CD4-positive, alpha-beta T cell treated with Interleukin-15 for 1 hour (primary cell): ENCODE data around the gene TRIM25.

ENCODE experiments used
- DNase-seq: peaks from one replicate; pipeline ENCODE4 v3.0.0-alpha.2; 2020

The TRIM25 gene

DNA sequence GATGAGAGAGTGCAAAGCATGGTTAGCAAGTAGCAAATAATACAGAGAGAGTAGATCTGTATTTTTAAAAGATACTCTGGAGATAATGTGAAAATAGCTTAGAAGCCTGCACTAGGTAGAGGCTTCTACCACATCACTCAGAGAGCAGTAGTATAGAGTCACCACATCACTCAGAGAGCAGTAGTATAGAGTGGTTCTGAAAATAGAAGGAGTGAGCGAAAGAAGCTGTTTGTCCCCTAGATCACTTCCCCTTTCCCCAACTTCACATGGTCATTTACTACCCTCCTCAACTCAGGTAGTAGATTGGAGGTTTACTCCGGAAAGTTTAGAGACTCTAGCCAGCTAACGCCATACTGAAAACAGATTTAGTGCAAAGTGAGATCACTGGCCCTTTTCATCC, 62.8 kb downstream of the TRIM25 start:
- no peak for DNase-seq

DNA sequence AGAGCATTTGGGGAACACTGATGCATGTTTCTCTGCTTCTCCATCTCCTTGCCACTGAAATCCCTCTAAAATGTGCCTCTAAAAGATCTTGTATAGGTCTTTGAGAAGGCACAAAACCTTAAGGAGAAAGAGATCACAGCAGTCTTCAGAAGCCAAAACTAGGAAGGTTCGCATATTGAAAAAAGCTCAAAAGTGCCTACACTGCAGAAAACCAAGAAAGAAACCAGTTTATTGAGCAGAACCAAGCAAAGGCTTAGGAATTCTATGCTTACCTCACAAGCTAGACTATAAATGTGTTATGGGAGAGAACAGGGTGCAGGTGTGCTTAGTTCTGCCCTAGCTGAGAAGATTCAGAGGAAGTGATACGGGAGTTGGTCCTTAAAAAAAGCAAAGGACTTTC, 63.3 kb downstream of the TRIM25 start:
- no peak for DNase-seq

DNA sequence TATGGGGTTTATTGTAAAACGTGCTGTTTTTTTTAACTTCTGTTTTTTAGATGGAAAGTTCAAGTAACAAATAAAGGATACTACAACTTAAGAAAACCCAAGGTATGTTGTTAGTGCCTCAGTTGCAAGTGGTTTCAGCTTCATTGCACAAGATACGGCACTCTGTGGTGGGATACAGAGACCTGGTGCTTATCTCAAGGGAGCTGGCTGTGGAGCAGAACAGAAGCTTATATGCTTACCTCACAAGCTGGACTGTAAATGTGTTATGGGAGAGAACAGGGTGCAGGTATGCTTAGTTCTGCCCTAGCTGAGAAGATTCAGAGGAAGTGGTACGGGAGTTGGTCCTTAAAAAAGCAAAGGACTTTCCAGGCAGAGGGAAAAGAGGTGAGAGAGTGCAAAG, 64.7 kb downstream of the TRIM25 start:
- DNase-seq: no peak

DNA sequence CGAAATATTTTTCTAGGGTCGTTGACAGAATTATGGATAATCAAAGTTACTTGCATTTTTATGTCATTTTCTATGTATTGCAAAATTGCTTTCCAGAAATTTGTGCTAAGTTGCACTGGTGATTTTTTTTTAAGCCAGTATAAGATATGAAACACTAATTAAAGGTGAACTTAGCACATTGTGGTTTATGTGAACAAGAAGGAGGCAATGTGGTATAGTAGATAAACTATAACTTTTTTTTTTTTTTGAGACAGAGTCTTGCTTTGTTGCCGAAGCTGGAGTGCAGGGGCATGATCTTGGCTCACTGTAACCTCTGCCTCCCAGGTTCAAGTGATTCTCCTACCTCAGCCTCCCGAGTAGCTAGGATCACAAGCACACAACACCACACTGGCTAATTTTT, 66.7 kb downstream of the TRIM25 start:
- DNase-seq: no peak

DNA sequence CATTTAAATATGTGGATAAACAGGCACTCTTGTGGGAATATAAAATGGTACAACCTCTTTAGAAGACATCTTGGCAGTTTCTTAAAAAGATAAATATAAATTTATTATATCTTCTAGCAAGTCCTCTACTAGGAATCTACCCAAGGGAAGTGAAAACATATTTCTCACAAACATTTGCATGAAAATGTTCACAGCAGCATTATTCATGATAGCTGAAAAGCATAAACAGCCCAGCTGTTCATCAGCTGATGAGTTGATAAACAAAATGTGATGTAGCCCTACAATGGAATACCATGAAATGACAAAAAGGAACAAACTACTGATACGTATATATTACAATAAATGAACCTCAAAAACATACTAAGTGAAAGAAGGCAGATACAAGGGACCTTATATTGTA, 67.9 kb downstream of the TRIM25 start:
- no peak for DNase-seq

DNA sequence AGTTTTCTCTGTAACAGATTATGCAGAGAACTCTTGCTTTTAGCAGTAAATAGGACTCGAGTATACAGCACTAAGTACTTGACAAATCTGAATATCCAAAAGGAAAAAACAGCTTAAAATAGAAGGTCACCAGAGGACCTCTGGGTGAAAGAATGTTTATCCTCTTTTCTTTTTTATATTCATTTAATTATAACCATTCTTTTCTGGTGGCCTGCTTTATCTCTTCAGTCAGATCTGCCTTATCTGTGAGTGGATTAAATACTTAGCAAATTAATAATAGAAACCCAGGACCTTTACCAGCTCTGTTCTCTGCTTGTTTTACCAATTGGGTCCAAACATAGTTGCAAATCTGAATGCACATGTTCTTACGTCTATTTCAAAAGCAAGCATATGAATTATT, 71.3 kb downstream of the TRIM25 start:
- no peak for DNase-seq

DNA sequence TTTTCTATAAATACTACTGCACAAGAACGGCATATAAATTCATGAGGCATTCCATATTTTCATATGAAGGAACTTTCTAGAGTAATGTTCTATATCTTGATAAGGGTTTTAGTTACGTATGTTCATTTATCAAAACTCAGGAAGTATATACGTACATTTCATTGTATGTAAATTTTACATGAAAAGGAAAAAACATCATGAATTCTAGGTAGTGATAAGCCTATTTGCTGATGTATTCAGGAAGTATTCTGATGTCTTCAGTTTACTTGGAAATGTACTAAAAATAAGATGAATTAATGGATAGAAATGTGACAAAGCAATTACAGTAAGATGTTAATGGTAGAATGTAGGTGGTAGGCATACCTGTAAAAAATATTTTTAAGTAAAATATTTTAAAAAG, 75.2 kb downstream of the TRIM25 start:
- no peak for DNase-seq
